Muscle of leg (tissue), 16 donors: Measurements from ENCODE around the gene UNC45A. TPM values are rescaled to one million over a fixed set of nuclear protein-coding genes. Genes with fewer than 3 reads are reported as not detected.

Source experiments
- DNase-seq: peaks from one replicate; pipeline ENCODE4 v3.0.0; 2013
- H3K27ac ChIP-seq: one replicate; pipeline ENCODE4 v1.5.1; 2013; ENCODE audit warnings: mild to moderate bottlenecking, low read length, control low read depth
- H3K27me3 ChIP-seq: one replicate; pipeline ENCODE4 v1.6.1; 2013; ENCODE audit warnings: low read length; ENCODE audit not compliant: control insufficient read depth, insufficient read depth
- H3K36me3 ChIP-seq: one replicate; pipeline ENCODE4 v1.6.1; 2013; ENCODE audit warnings: low read length; ENCODE audit not compliant: control insufficient read depth, insufficient read depth
- H3K4me1 ChIP-seq: one replicate; pipeline ENCODE4 v1.6.1; 2013; ENCODE audit warnings: low read length; ENCODE audit not compliant: control insufficient read depth, insufficient read depth
- H3K4me3 ChIP-seq: one replicate; pipeline ENCODE4 v1.5.1; 2013; ENCODE audit warnings: low read length, control low read depth
- H3K9me3 ChIP-seq: replicated peaks from 2 replicates; pipeline ENCODE4 v1.6.1; 2013; ENCODE audit warnings: low read depth, low read length; ENCODE audit not compliant: control insufficient read depth
- WGBS: methylation state at CpG from one replicate; pipeline ENCODE4 v1.1.5; 2013; ENCODE audit warnings: missing lambda C conversion rate; ENCODE audit not compliant: insufficient coverage; 5-methylcytosine and 5-hydroxymethylcytosine counted together
- long read RNA-seq, 11 donors: transcript quantifications; one replicate each; lab custom pipeline, GENCODE V29; 2026
- polyA plus RNA-seq, 8 donors: library from polyadenylated mRNA; unstranded; fragments of 120-200 nt; gene quantifications; one replicate each; pipeline versions ENCODE4 v1.2.1 to v1.2.3, GENCODE V29; 2013; ENCODE audit warnings: inconsistent platforms in 1 of 8, low replicate concordance in 1 of 8; ENCODE audit not compliant: insufficient read length in 8 of 8, insufficient read depth in 1 of 8
- total RNA-seq: library from RNA; stranded (reverse); fragments of 120-200 nt; gene quantifications from one replicate; pipeline ENCODE4 v1.2.4, GENCODE V29; 2013

Gene UNC45A, protein sequence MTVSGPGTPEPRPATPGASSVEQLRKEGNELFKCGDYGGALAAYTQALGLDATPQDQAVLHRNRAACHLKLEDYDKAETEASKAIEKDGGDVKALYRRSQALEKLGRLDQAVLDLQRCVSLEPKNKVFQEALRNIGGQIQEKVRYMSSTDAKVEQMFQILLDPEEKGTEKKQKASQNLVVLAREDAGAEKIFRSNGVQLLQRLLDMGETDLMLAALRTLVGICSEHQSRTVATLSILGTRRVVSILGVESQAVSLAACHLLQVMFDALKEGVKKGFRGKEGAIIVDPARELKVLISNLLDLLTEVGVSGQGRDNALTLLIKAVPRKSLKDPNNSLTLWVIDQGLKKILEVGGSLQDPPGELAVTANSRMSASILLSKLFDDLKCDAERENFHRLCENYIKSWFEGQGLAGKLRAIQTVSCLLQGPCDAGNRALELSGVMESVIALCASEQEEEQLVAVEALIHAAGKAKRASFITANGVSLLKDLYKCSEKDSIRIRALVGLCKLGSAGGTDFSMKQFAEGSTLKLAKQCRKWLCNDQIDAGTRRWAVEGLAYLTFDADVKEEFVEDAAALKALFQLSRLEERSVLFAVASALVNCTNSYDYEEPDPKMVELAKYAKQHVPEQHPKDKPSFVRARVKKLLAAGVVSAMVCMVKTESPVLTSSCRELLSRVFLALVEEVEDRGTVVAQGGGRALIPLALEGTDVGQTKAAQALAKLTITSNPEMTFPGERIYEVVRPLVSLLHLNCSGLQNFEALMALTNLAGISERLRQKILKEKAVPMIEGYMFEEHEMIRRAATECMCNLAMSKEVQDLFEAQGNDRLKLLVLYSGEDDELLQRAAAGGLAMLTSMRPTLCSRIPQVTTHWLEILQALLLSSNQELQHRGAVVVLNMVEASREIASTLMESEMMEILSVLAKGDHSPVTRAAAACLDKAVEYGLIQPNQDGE
- total RNA-seq (22.7 TPM), polyA plus RNA-seq (10 to 100 TPM; 24.1 to 39.9 (median 29.6) TPM)
- long read RNA-seq, donor 1 = 0 reads
- long read RNA-seq, donor 2 = 0 reads
- long read RNA-seq, donor 3, partial matches to known transcripts = 11 of 24 reads
- long read RNA-seq, donor 3, other reads (novel, unspliced or antisense) = 12 of 24 reads
- long read RNA-seq, donor 4, partial matches to known transcripts = 6 of 6 reads
- long read RNA-seq, donor 4, other reads (novel, unspliced or antisense) = 0 of 6 reads
- long read RNA-seq, donor 5, transcript UNC45A-202 (20 exons, 3,252 nt) = major isoform, 5 of 10 reads
- long read RNA-seq, donor 5, partial matches to known transcripts = 5 of 10 reads
- long read RNA-seq, donor 5, other reads (novel, unspliced or antisense) = 0 of 10 reads
- long read RNA-seq, donor 6, transcript UNC45A-202 (20 exons, 3,252 nt) = major isoform, 6 of 6 reads
- long read RNA-seq, donor 6, partial matches to known transcripts = 0 of 6 reads
- long read RNA-seq, donor 6, other reads (novel, unspliced or antisense) = 0 of 6 reads
- long read RNA-seq, donor 7, partial matches to known transcripts = 8 of 9 reads
- long read RNA-seq, donor 7, other reads (novel, unspliced or antisense) = 0 of 9 reads
- long read RNA-seq, donor 8 = 0 reads
- long read RNA-seq, donor 9 = 0 reads
- long read RNA-seq, donor 10, transcript UNC45A-202 (20 exons, 3,252 nt) = major isoform, 5 of 14 reads
- long read RNA-seq, donor 10, partial matches to known transcripts = 0 of 14 reads
- long read RNA-seq, donor 10, other reads (novel, unspliced or antisense) = 9 of 14 reads
- long read RNA-seq, donor 11, partial matches to known transcripts = 10 of 11 reads
- long read RNA-seq, donor 11, other reads (novel, unspliced or antisense) = 0 of 11 reads

DNA sequence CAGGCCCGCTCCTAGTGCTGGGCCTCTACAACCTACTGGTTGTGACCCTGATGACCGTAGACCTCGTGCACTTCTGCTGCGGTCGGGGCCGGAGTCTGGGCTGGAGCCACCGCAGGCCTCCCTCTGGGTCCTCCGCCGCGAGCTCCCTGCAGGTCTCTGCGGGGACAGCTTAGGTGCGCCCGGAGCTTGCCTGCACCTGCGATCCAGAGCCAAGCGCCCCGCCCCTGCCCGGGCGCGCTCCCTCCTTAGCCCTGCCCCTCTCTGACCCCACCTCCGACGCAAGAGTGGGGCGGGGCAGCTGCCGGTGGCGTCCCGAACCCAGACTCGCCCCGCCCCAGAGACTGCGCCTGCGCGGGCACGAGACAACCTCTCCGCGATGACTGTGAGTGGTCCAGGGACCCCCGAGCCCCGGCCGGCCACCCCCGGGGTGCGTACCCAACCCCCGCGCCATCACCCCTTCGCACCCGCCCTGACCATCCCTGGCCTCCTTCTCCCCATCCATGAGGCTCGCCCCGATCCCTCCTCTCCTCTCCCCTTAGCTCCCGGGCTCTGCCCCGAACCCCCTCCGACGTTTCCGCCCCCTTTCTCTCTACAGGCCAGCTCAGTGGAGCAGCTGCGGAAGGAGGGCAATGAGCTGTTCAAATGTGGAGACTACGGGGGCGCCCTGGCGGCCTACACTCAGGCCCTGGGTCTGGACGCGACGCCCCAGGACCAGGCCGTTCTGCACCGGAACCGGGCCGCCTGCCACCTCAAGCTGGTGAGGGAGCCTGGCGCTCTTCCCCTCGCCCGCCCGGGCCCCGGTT lies at the start of gene UNC45A:
Gene UNC45A (plus strand): TSS at position 337 of the 803 bp plus-strand sequence. CDS start 40 bp downstream, at position 377.
- Histone ChIP-seq H3K4me3 (peak within 1 kb of the TSS; percentile 73), H3K27me3 (no peaks in the 10 kb centered on the region), H3K9me3 (no peaks in the 10 kb centered on the region), H3K36me3 (peaks cover 32% of the 10 kb centered on the region), H3K27ac (peak within 1 kb of the TSS; percentile 83), H3K4me1 (peaks cover 48% of the 10 kb centered on the region)
- WGBS = under 1% methylated on average over 65 of the region's 65 CpGs
- peak; percentile 95 for DNase-seq

DNA sequence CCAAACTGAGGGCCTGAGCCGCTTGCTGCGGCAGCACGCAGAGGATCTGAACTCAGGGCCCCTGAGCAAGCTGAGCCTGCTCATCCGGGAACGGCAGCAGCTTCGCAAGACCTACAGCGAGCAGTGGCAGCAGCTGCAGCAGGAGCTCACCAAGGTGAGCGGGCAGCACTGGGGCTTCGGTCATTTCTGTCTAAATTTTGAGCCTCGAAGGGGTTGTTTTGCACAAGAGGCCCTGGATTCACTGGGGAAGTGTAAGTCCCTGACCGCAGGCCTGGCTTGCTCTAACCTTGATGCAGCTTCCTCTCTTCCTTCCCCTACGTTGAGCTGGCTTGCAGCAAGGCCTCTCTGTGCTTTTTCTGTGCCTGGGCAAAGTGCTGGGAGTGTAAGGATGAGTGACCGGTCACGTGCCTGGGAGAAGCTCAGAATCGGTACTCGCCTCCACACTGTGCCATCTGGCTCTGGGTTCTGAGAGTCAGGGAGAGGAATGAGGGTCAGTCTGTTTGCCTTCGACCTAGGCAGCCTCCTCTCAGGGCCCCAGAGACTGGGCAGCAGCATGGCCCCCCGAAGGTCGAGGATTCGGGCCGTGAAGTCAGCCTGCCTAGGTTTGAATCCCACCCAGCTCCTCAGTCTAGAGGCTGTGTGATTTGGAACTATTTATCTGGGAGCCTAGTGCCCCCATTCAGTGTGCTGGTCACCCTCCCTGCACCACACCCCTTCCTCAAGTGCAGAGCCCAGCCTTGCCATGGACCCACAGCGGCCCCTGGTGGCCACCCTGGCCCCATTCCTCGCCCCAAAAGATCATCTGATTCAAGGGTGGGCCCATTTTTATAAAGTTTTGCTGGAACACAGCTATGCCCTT lies 49.4 kb upstream of the UNC45A start:
- peaks cover 33% of the 10 kb centered on the region for H3K4me1 ChIP-seq
- peaks cover 45% of the 10 kb centered on the region for H3K36me3 ChIP-seq
- H3K27me3 ChIP-seq = no peaks in the 10 kb centered on the region
- H3K27ac ChIP-seq = peak overlapping the region; percentile 96
- peak overlapping the region; percentile 63 for H3K4me3 ChIP-seq
- WGBS = 41% methylated on average over 11 of the region's 23 CpGs
- peak; percentile 82 for DNase-seq
- H3K9me3 ChIP-seq = no peaks in the 10 kb centered on the region

DNA sequence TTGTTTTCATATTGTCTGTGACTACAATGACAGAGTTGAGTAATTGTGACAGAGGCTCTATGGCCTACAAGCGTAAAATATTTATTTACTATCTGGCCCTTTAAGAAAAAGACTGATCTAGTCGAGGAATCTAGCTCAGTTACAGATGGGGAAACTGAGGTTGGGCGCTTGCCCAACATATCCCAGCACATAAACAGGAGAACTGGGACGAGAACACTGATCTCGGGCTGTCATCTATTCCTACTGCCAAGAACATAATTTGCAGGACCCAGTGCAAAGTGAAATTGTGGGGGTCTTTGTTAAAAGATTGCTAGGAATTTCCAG lies 48.8 kb upstream of the UNC45A start:
- H3K27ac ChIP-seq = no peak overlapping the region
- H3K9me3 ChIP-seq = no peaks in the 10 kb centered on the region
- H3K27me3 ChIP-seq = no peaks in the 10 kb centered on the region
- H3K4me1 ChIP-seq = peaks cover 33% of the 10 kb centered on the region
- no peak for DNase-seq
- peaks cover 45% of the 10 kb centered on the region for H3K36me3 ChIP-seq
- WGBS = no CpG with 5 or more reads among the region's 5 CpGs
- H3K4me3 ChIP-seq = no peak overlapping the region

DNA sequence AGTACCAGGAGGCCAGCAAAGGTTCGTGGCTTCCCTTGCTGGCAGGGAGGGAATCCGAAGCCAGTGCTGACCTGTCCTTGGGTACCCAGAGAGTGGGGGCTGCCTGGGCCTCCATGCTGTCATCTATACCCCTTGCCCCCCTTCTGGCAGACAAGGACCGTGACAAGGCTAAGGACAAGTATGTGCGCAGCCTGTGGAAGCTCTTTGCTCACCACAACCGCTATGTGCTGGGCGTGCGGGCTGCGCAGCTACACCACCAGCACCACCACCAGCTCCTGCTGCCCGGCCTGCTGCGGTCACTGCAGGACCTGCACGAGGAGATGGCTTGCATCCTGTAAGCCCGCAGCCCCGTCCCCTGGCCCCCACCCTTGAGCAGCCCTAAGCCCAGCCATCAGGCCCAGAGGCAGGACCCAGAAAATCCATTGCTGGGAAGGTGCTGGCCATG lies 48.0 kb upstream of the UNC45A start:
- Histone ChIP-seq H3K9me3 (no peaks in the 10 kb centered on the region), H3K27me3 (no peaks in the 10 kb centered on the region), H3K36me3 (peaks cover 46% of the 10 kb centered on the region), H3K4me3 (no peak overlapping the region), H3K4me1 (peaks cover 33% of the 10 kb centered on the region), H3K27ac (no peak overlapping the region)
- WGBS = 90% methylated on average over 10 of the region's 13 CpGs
- no peak for DNase-seq

DNA sequence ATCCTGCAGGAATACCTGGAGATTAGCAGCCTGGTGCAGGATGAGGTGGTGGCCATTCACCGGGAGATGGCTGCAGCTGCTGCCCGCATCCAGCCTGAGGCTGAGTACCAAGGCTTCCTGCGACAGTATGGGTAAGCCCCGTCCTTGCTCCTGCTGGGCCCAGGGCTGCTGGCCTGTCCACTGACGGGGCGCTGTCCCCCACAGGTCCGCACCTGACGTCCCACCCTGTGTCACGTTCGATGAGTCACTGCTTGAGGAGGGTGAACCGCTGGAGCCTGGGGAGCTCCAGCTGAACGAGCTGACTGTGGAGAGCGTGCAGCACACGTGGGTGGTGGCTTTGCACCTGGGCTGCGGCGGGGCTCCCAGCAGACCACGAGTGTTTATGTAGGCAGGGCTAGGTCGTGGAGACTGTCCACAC lies 45.8 kb upstream of the UNC45A start:
- Histone ChIP-seq H3K4me1 (peaks cover 21% of the 10 kb centered on the region), H3K4me3 (no peak overlapping the region), H3K9me3 (no peaks in the 10 kb centered on the region), H3K27ac (no peak overlapping the region), H3K36me3 (peaks cover 66% of the 10 kb centered on the region), H3K27me3 (no peaks in the 10 kb centered on the region)
- DNase-seq = no peak
- 82% methylated on average over 18 of the region's 18 CpGs for WGBS

DNA sequence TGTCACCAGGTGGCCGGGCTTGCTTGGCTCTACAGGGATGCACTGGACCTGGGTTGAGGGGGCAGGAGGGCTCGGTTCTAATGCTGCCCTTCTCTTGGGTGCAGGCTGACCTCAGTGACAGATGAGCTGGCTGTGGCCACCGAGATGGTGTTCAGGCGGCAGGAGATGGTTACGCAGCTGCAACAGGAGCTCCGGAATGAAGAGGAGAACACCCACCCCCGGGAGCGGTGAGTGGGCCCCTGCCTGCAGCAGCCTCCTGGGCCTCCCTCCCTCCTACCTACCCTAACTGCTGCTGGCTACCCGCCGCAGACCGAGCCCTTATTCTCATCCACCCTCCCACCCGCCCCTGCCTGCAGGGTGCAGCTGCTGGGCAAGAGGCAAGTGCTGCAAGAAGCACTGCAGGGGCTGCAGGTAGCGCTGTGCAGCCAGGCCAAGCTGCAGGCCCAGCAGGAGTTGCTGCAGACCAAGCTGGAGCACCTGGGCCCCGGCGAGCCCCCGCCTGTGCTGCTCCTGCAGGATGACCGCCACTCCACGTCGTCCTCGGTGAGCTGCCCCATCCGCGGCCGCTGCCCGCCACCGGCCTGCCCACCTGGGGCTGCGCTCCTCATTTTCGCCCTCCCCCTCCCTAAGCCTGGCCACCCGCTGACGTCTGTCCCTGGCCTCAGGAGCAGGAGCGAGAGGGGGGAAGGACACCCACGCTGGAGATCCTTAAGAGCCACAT lies 45.2 kb upstream of the UNC45A start:
- no peaks in the 10 kb centered on the region for H3K9me3 ChIP-seq
- no peaks in the 10 kb centered on the region for H3K27me3 ChIP-seq
- no peak overlapping the region for H3K4me3 ChIP-seq
- no peak overlapping the region for H3K27ac ChIP-seq
- DNase-seq = no peak
- peaks cover 16% of the 10 kb centered on the region for H3K4me1 ChIP-seq
- peaks cover 69% of the 10 kb centered on the region for H3K36me3 ChIP-seq
- WGBS = 83% methylated on average over 26 of the region's 31 CpGs

DNA sequence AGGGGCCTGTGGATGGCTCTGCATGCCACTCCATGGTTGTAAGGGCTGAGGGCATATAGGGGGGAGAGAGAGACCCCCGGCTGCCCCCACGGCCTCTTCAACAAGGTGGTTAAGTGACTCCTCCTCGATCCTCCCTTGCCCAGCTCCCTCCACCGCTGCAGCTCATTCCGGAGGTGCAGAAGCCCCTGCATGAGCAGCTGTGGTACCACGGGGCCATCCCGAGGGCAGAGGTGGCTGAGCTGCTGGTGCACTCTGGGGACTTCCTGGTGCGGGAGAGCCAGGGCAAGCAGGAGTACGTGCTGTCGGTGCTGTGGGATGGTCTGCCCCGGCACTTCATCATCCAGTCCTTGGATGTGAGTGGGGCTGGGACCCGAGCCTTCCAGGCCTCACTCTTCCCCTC lies 44.2 kb upstream of the UNC45A start:
- Histone ChIP-seq H3K4me1 (peaks cover 7% of the 10 kb centered on the region), H3K36me3 (peaks cover 77% of the 10 kb centered on the region), H3K27me3 (no peaks in the 10 kb centered on the region), H3K9me3 (no peaks in the 10 kb centered on the region), H3K4me3 (no peak overlapping the region), H3K27ac (no peak overlapping the region)
- WGBS = 72% methylated on average over 6 of the region's 12 CpGs
- no peak for DNase-seq
